HepG2 (cell line): ENCODE data around the gene LAMA5. TPM values are rescaled to one million over a fixed set of nuclear protein-coding genes. Genes with fewer than 3 reads are reported as not detected.

Experiments
- AKAP8 ChIP-seq: sonication (generic); formaldehyde crosslinking; IDR thresholded peaks from 2 replicates; pipeline ENCODE4 v1.5.1; 2020; ENCODE audit warnings: mild to moderate bottlenecking, missing genetic modification reagents
- CREBL2 ChIP-seq: sonication (generic); formaldehyde crosslinking; IDR thresholded peaks from 2 replicates; pipeline ENCODE4 v1.8.1; 2023; ENCODE audit warnings: missing genetic modification reagents, mild to moderate bottlenecking, borderline replicate concordance
- DRAP1 ChIP-seq: IDR thresholded peaks from 2 replicates; pipeline ENCODE4 v1.6.1; 2016; ENCODE audit warnings: missing genetic modification reagents, missing compliant biosample characterization
- FOSL1 ChIP-seq: sonication (generic); formaldehyde crosslinking; IDR thresholded peaks from 2 replicates; pipeline ENCODE4 v1.9.0; 2021; ENCODE audit warnings: missing genetic modification reagents, borderline replicate concordance
- HNRNPL ChIP-seq: fragments of 200-400 bp; formaldehyde crosslinking; IDR thresholded peaks from 2 replicates; pipeline ENCODE4 v1.6.1; 2017; ENCODE audit warnings: mild to moderate bottlenecking, low read depth, low read length
- KLF15 ChIP-seq: sonication (generic); formaldehyde crosslinking; IDR thresholded peaks from 2 replicates; pipeline ENCODE4 v1.8.1; 2023; ENCODE audit warnings: borderline replicate concordance, mild to moderate bottlenecking, inconsistent platforms, missing genetic modification reagents, mixed read lengths
- NONO ChIP-seq, 2 experiments: fragments of 450-650 bp in 1 of 2; sonication (generic) in 1 of 2; formaldehyde crosslinking in 1 of 2; IDR thresholded peaks in 1 of 2; conservative IDR thresholded peaks in 1 of 2; 2 replicates each; pipeline versions ENCODE4 v1.6.1 to v1.8.0; 2017 to 2022; ENCODE audit warnings: mild to moderate bottlenecking in 1 of 2, missing genetic modification reagents in 1 of 2, moderate library complexity in 1 of 2
- NR2F2 ChIP-seq: IDR thresholded peaks from 2 replicates; pipeline ENCODE4 v1.6.1; 2012; ENCODE audit warnings: low read depth, inconsistent platforms, borderline replicate concordance
- ZFYVE20 ChIP-seq: sonication (generic); formaldehyde crosslinking; IDR thresholded peaks from 2 replicates; pipeline ENCODE4 v1.8.0; 2023; ENCODE audit warnings: low read depth, mild to moderate bottlenecking, moderate library complexity, missing genetic modification reagents, borderline replicate concordance
- ZNF292 ChIP-seq: sonication (generic); formaldehyde crosslinking; IDR thresholded peaks from 2 replicates; pipeline ENCODE4 v1.8.1; 2022; ENCODE audit warnings: mild to moderate bottlenecking, low read depth, missing genetic modification reagents, borderline replicate concordance
- ZNF512 ChIP-seq: sonication (generic); formaldehyde crosslinking; IDR thresholded peaks from 2 replicates; pipeline ENCODE4 v1.4.0; 2020; ENCODE audit warnings: mild to moderate bottlenecking, missing genetic modification reagents
- ZNF597 ChIP-seq: sonication (generic); formaldehyde crosslinking; IDR thresholded peaks from 2 replicates; pipeline ENCODE4 v1.5.0; 2020; ENCODE audit warnings: missing genetic modification reagents
- polyA plus RNA-seq, 8 experiments: library from polyadenylated mRNA; depleted of rRNA in 3 of 8; stranded (reverse) in 7 of 8; unstranded in 1 of 8; fragments of >200 nt; fragmentation: Illumina TruSeq in 4 of 8; extraction: Trizol in 4 of 8; gene quantifications; 2 replicates each; pipeline versions ENCODE4 v1.2.1 to v1.2.3, GENCODE V29; 2011 to 2016; ENCODE audit warnings: low read depth in 4 of 8, missing spikeins in 1 of 8, mixed read lengths in 1 of 8; ENCODE audit not compliant: insufficient read depth in 1 of 8
- total RNA-seq, 5 experiments: library from RNA; depleted of rRNA; stranded (reverse); fragments of >200 nt; fragmentation: Illumina TruSeq; extraction: Trizol; gene quantifications; 2 replicates each; pipeline ENCODE4 v1.2.3, GENCODE V29; 2016; ENCODE audit warnings: low read depth in 1 of 5
- TF ChIP-seq, protein P1 (sequence below): IDR thresholded peaks from 2 replicates; pipeline ENCODE4 v1.6.1; 2012; ENCODE audit warnings: low read length, improper control_type of control experiment
- TF ChIP-seq, protein P2 (sequence below): sonication (generic); formaldehyde crosslinking; IDR thresholded peaks from 2 replicates; pipeline ENCODE4 v1.5.0; 2020; ENCODE audit warnings: mild to moderate bottlenecking, missing genetic modification reagents
- TF ChIP-seq, protein P3 (sequence below): sonication (generic); formaldehyde crosslinking; IDR thresholded peaks from 2 replicates; pipeline ENCODE4 v1.4.0; 2020; ENCODE audit warnings: missing genetic modification reagents, low read depth, mild to moderate bottlenecking, borderline replicate concordance

LAMA5 gene
- total and polyA plus RNA-seq, 2 of the 13 experiments (the other 11 are each of a cell fraction or from before 2014, with no cell fraction given) = 21.0 to 44.7 TPM

GRCh38 chr20:62376112-62377063 is 9.3 kb upstream of the LAMA5 start (continued):
- TF ChIP-seq DRAP1 (CRISPR knock-in tag) (peak; percentile 86), AKAP8 (CRISPR knock-in tag) (no peak; the same call in 1 of the 2 replicates), CREBL2 (CRISPR knock-in tag) (peak; percentile 16; the same call in 1 of the 2 replicates), ZNF292 (CRISPR knock-in tag) (0 out of 2 replicates have a peak, but pooled peaks have one; percentile 85), ZNF512 (CRISPR knock-in tag) (no peak), ZFYVE20 (CRISPR knock-in tag) (no peak), NR2F2 (peak; percentile 40; the same call in 1 of the 2 replicates), NONO (IDR thresholded peaks at IDR 0.05) (no peak), NONO (CRISPR knock-in tag; conservative IDR thresholded peaks at IDR 0.05) (peak; percentile 66), HNRNPL (peak; percentile 98), ZNF597 (CRISPR knock-in tag) (no peak), FOSL1 (CRISPR knock-in tag) (no peak), KLF15 (CRISPR knock-in tag) (peak; percentile 61; the same call in 1 of the 2 replicates)
- TF ChIP-seq, protein P1, sequence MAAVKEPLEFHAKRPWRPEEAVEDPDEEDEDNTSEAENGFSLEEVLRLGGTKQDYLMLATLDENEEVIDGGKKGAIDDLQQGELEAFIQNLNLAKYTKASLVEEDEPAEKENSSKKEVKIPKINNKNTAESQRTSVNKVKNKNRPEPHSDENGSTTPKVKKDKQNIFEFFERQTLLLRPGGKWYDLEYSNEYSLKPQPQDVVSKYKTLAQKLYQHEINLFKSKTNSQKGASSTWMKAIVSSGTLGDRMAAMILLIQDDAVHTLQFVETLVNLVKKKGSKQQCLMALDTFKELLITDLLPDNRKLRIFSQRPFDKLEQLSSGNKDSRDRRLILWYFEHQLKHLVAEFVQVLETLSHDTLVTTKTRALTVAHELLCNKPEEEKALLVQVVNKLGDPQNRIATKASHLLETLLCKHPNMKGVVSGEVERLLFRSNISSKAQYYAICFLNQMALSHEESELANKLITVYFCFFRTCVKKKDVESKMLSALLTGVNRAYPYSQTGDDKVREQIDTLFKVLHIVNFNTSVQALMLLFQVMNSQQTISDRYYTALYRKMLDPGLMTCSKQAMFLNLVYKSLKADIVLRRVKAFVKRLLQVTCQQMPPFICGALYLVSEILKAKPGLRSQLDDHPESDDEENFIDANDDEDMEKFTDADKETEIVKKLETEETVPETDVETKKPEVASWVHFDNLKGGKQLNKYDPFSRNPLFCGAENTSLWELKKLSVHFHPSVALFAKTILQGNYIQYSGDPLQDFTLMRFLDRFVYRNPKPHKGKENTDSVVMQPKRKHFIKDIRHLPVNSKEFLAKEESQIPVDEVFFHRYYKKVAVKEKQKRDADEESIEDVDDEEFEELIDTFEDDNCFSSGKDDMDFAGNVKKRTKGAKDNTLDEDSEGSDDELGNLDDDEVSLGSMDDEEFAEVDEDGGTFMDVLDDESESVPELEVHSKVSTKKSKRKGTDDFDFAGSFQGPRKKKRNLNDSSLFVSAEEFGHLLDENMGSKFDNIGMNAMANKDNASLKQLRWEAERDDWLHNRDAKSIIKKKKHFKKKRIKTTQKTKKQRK = no peak
- TF ChIP-seq, protein P2, sequence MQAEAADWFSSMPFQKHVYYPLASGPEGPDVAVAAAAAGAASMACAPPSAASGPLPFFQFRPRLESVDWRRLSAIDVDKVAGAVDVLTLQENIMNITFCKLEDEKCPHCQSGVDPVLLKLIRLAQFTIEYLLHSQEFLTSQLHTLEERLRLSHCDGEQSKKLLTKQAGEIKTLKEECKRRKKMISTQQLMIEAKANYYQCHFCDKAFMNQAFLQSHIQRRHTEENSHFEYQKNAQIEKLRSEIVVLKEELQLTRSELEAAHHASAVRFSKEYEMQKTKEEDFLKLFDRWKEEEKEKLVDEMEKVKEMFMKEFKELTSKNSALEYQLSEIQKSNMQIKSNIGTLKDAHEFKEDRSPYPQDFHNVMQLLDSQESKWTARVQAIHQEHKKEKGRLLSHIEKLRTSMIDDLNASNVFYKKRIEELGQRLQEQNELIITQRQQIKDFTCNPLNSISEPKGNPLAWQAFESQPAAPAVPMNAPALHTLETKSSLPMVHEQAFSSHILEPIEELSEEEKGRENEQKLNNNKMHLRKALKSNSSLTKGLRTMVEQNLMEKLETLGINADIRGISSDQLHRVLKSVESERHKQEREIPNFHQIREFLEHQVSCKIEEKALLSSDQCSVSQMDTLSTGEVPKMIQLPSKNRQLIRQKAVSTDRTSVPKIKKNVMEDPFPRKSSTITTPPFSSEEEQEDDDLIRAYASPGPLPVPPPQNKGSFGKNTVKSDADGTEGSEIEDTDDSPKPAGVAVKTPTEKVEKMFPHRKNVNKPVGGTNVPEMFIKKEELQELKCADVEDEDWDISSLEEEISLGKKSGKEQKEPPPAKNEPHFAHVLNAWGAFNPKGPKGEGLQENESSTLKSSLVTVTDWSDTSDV (CRISPR knock-in tag) = no peak
- TF ChIP-seq, protein P3, sequence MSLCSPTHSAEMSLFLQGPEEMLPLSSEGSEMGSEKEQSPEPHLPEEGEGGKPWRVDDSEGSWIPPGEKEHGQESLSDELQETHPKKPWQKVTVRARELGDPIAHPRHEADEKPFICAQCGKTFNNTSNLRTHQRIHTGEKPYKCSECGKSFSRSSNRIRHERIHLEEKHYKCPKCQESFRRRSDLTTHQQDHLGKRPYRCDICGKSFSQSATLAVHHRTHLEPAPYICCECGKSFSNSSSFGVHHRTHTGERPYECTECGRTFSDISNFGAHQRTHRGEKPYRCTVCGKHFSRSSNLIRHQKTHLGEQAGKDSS (CRISPR knock-in tag) = peak; percentile 91; the same call in 1 of the 2 replicates
